PFSK-1 (cell line): Measurements from ENCODE around the gene IQSEC2. TPM values are rescaled to one million over a fixed set of nuclear protein-coding genes. Genes with fewer than 3 reads are reported as not detected.

Experiments used
- FOXP2 ChIP-seq: optimal IDR thresholded peaks from 2 replicates; pipeline ENCODE3; 2011; ENCODE audit warnings: borderline replicate concordance, control low read depth, inconsistent platforms; ENCODE audit not compliant: insufficient read depth; ENCODE audit errors: extremely low read length, extremely low read depth
- POLR2AphosphoS5 ChIP-seq: IDR thresholded peaks from 2 replicates; pipeline ENCODE4 v1.6.1; 2012; ENCODE audit warnings: low read depth, mild to moderate bottlenecking, control low read depth, low read length, moderate library complexity
- REST ChIP-seq, 2 experiments: IDR thresholded peaks; 2 replicates each; pipeline versions ENCODE4 v1.6.1 to v1.8.0; 2011 to 2012; ENCODE audit warnings: low read depth in 2 of 2, low read length in 2 of 2, control low read depth in 1 of 2, inconsistent platforms in 1 of 2, mild to moderate bottlenecking in 1 of 2, moderate library complexity in 1 of 2; ENCODE audit not compliant: insufficient read depth in 1 of 2
- SIN3A ChIP-seq: IDR thresholded peaks from 2 replicates; pipeline ENCODE4 v1.6.1; 2012; ENCODE audit warnings: mild to moderate bottlenecking, low read length, moderate library complexity, borderline replicate concordance; ENCODE audit not compliant: insufficient read depth
- TAF1 ChIP-seq: IDR thresholded peaks from 2 replicates; pipeline ENCODE4 v1.6.1; 2012; ENCODE audit warnings: low read length, control low read depth, borderline replicate concordance; ENCODE audit not compliant: insufficient read depth
- polyA plus RNA-seq: library from polyadenylated mRNA; unstranded; fragments of >200 nt; gene quantifications from one replicate; pipeline ENCODE4 v1.2.1, GENCODE V29; 2012; ENCODE audit warnings: low read depth, missing spikeins; ENCODE audit not compliant: insufficient read length

IQSEC2 gene
- 6.6 TPM for polyA plus RNA-seq

GRCh38 chrX:53281321-53281822 is at the start of gene IQSEC2:
Gene IQSEC2, minus strand, starts transcription at chrX:53281584.
- TF ChIP-seq REST (IDR thresholded peaks at IDR 0.05; ENCODE audit: insufficient read depth in 1 of 2, low read depth in 2 of 2, low read length in 2 of 2) (no peak), POLR2AphosphoS5 (no peak), FOXP2 (no peak), SIN3A (no peak), TAF1 (no peak)

- TF ChIP-seq POLR2AphosphoS5 = no peak
- no peak for TF ChIP-seq REST (IDR thresholded peaks at IDR 0.05; ENCODE audit: insufficient read depth in 1 of 2, low read depth in 2 of 2, low read length in 2 of 2)
- no peak for TF ChIP-seq FOXP2
- no peak for TF ChIP-seq TAF1
- no peak for TF ChIP-seq SIN3A
Observed at GRCh38 chrX:53330331-53330730, 48.9 kb upstream of the IQSEC2 start.

- TF ChIP-seq FOXP2 (no peak), REST (IDR thresholded peaks at IDR 0.05; ENCODE audit: insufficient read depth in 1 of 2, low read depth in 2 of 2, low read length in 2 of 2) (no peak), POLR2AphosphoS5 (no peak), TAF1 (no peak), SIN3A (no peak)
Observed at GRCh38 chrX:53324803-53325202, 43.4 kb upstream of the IQSEC2 start.

GRCh38 chrX:53324085-53324484 is 42.7 kb upstream of the IQSEC2 start:
- TF ChIP-seq REST (IDR thresholded peaks at IDR 0.05; ENCODE audit: insufficient read depth in 1 of 2, low read depth in 2 of 2, low read length in 2 of 2) (no peak), POLR2AphosphoS5 (no peak), FOXP2 (no peak), SIN3A (no peak), TAF1 (no peak)

- TF ChIP-seq REST (IDR thresholded peaks at IDR 0.05; ENCODE audit: insufficient read depth in 1 of 2, low read depth in 2 of 2, low read length in 2 of 2) = no peak
- no peak for TF ChIP-seq TAF1
Observed at GRCh38 chrX:53323196-53323595, 41.8 kb upstream of the IQSEC2 start.
